GM12874 (cell line): Measurements from ENCODE around the gene SIRT5.

Source experiments
- TF ChIP-seq, protein P1 (sequence below): IDR thresholded peaks from 2 replicates; pipeline ENCODE4 v1.5.1; 2011; ENCODE audit warnings: low read depth, mild to moderate bottlenecking, control low read depth, low read length, moderate library complexity; ENCODE audit not compliant: insufficient read depth

Gene SIRT5

DNA sequence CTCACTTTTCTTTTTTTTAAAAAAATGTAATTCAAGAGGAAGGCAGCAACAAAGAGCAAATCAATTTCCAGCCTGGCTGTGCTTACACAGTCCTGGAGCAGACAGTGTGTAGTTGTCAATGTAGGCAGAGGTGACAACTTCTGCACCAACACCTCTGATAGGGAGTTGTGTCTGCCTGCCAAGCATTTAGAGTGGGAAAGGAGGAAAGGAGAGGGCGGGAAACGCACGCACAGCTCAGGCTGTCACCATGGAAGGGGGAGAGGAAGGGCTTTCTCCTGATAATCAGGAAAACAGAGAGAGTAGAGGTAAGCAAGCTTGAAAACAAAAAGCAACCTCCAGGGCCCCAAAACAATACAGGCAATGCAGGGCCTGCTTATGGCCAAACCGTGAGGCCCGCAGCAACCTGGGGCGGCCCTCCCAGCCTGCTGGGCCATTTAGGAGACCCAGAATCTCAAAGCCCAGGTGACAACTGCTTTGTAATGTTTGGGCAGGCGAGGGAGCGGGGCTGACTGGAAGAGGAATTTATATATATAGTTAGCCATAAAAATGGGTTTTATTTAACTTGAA, 45.5 kb upstream of the SIRT5 start:
- TF ChIP-seq, protein P1, sequence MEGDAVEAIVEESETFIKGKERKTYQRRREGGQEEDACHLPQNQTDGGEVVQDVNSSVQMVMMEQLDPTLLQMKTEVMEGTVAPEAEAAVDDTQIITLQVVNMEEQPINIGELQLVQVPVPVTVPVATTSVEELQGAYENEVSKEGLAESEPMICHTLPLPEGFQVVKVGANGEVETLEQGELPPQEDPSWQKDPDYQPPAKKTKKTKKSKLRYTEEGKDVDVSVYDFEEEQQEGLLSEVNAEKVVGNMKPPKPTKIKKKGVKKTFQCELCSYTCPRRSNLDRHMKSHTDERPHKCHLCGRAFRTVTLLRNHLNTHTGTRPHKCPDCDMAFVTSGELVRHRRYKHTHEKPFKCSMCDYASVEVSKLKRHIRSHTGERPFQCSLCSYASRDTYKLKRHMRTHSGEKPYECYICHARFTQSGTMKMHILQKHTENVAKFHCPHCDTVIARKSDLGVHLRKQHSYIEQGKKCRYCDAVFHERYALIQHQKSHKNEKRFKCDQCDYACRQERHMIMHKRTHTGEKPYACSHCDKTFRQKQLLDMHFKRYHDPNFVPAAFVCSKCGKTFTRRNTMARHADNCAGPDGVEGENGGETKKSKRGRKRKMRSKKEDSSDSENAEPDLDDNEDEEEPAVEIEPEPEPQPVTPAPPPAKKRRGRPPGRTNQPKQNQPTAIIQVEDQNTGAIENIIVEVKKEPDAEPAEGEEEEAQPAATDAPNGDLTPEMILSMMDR = no peak

DNA sequence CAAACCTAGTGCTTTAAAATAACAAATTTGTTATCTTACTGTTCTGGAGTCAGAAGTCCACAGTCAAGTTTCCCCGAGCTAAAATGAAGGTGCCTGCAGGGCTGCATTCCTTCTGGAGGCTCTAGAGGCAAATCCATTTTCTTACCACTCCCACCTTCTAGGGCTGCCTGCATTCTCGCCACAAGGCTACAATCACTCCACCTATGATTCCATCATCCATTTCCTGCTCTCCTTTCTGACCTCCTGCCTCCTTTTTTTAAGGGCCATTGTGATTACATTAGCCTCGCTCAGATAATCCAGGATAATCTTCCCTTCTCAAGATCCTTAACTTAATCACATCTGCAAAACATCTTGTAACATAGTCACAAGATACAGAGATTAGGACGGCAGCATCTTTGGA, 42.4 kb upstream of the SIRT5 start:
- TF ChIP-seq, protein P1 = no peak

DNA sequence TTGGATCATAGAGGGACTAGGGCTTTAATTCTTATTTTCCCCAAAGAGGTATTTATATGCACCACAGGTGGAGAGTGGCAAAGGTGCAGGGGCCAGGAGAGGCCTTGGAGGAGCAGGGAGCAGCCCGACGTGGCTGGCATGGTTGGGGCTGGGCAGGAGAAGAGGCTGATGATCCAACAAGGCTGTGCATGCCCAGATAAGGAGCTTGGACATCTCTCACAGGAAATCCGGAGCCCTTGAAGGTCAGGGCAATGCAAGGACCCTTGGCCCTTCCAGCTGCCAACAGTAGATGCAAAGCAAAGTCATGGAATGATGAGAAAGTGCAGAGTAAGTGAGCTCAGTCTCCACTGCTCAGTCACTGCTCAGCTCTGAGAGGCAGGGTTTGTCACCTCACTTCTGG, 39.9 kb upstream of the SIRT5 start:
- TF ChIP-seq, protein P1 = no peak

DNA sequence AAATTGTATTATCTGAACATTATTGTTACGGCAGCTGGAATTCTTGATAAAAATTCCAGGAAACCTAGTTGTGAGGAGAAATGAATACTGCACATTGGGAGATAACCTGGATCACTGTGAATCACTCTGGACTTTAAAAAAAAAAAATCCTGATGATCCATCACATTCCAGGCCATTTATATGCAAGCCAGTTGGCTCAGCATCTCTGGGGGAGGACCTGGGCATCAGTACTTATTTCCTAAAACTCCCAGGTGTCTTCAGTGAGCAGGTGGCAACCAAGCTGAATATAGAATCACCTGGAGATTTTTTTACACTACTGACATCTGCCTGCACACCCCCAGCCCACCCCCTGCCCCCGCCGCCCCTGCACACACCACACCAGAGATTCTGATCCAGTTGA, 39.1 kb upstream of the SIRT5 start:
- TF ChIP-seq, protein P1 = no peak

DNA sequence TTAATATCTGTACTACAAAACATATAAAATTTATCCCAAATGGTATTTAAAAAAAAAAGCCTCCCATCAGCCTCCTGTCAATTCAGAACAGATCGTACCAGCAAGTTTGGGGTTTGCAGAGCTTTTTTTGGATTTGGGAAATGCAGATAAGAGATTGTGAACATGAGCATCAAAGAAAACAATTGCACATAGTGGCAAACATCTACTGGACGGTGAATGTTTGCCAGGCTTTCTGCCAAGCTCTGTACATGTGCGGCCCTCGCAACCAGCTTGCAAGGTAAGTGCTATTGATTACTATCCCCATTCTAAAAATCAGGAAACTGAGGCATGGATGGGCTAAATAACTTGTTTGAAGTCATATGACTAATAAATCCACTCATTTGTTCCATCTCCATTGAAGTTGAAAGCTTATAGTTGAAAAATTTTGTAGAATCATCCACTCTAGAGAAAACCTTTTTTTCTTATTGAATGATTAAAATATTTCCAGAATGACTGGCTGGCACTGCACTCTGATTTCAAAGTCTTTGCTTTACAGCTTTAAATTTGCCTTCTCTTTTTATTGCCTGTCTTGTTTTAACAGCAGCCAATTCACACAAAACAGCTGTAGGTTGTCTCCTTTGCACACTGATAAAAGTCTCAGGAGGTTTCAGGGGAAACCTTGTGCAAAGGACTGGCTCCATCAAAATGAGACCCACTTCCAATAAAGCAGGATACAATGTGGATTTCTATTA, 37.4 kb upstream of the SIRT5 start:
- TF ChIP-seq, protein P1 = no peak

DNA sequence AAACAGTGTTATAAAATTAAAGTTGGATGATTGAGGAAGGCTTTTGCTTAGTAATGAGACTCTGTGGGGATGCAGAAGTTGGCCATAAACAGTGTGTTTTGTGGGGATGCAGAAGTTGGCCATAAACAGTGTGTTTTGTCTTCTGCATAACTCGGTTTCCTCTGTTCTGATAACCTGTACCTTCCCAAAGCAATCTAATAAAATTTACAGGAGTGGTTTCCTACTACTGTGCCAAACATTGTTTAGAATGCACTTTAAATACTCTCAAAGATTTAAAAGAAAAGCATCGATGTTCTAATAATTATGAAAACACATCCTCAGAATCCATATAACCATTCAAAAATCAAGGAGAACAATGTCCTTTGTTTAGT, 36.9 kb upstream of the SIRT5 start:
- TF ChIP-seq, protein P1 = no peak

DNA sequence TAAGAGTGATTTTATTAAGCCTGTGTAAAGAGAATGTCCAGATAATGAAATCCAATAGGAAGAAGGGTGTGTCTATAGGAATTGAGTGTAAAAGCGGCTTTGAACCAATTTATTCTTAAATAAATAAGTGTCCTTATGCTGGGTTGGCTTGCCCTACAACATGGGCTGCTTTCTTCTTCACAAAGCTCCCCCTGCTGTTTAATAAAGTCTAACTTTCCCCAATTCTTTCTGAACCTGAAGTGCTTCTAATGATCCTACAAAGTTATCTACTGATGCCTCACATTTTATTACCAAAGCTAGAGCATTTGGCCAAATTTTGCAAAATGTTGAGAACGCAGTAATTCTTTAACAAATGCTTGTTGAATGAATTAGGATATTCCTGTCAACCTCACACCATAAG, 36.3 kb upstream of the SIRT5 start:
- TF ChIP-seq, protein P1 = peak; percentile 25; the same call in 1 of the 2 replicates
